Kasumi-1 (cell line): ENCODE data around the gene ZNF528.

ENCODE experiments used
- DNase-seq, 2 experiments: peaks; one replicate each; lab custom pipeline; 2025; lab: John Stamatoyannopoulos, UW

The ZNF528 gene

GRCh38 chr19:52397310-52398080 lies at the start of gene ZNF528:
ZNF528 (plus strand) TSS chr19:52397849; CDS start chr19:52402014, 4,165 bp downstream.
- no peak for DNase-seq

DNA sequence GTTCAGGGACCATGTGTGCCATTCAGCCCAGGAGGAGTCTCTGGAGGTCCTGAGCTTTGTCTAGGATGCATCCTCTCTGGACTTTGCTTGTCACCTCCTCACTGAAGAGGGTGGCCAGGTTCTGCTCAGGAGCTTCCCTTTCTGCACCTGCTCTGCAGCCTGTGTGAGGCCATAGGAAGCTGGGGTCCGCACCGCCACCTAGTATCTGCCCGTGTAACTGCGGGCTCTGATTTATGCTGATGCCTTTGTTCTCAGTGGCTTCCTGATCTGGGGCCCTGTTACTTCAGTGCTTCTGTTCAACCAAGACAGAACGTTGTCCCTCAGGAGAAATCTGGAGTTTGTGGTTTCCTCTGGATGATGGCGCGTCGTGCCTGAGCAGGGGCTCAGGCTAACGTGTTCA lies 46.1 kb upstream of the ZNF528 start:
- DNase-seq: no peak

- no peak for DNase-seq
Measured at GRCh38 chr19:52366414-52366824, 31.2 kb upstream of the ZNF528 start.

GRCh38 chr19:52369559-52370340 lies 27.9 kb upstream of the ZNF528 start, which contains the start of gene ZNF880:
ZNF880 (plus strand) TSS chr19:52369923; CDS start chr19:52369966, 43 bp downstream.
- DNase-seq: no peak

DNA sequence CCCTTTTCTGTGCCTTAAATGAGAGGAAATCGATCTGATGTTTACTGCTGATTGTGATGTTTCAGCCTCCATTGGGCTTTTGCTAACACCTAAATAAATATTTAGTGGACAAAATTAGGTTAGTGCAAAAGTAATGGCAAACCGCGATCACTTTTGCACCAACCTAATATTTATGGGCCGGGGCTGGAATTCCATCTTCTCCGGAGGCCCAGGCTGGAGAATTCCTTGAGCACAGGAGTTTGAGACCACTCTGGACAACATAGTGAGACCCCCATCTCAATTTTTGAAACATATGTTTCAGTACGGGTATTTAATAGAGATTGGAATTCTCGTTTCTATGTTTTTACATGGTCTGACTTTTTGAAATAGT lies 27.3 kb upstream of the ZNF528 start:
- no peak for DNase-seq

DNA sequence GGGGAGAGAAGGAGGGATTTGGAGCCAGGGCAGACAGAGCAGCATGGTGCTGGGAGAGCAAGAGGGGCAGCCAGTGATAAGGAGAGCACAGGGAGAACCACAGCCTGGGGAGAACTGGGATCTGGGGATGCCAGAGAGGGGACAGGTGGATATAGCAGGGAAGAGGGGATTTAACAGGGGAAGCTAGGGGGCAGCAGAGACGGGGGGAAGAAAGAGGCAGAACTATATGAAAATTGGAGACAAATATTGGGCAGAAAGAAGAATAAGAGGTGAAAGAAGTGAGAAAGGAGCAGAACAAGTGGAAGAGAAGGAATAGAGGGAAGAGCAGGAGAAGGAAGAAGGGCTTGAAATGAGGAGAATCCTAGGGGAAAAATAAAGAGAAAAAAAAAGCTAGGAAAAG lies 6.5 kb upstream of the ZNF528 start:
- no peak for DNase-seq

DNA sequence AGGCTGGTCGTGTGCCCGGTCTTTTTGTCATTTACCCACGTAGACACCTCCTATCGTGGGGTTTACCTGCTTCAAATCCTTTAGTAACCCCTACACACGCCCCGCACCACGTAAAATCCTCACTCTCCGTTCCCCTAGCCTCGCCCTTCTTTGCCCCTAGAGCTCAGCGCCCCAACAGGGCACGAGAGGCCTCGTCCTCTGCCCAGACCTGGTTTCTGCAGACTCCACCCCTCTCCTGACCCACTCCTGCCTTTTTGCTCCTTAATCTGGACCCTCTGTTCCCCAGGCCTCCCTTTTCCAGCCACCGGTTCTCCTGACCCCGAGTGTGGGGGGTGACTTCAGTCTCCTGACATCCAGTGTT lies 412 bp downstream of the ZNF528 start:
- DNase-seq: no peak

GRCh38 chr19:52410276-52410675 lies 12.6 kb downstream of the ZNF528 start:
- no peak for DNase-seq

DNA sequence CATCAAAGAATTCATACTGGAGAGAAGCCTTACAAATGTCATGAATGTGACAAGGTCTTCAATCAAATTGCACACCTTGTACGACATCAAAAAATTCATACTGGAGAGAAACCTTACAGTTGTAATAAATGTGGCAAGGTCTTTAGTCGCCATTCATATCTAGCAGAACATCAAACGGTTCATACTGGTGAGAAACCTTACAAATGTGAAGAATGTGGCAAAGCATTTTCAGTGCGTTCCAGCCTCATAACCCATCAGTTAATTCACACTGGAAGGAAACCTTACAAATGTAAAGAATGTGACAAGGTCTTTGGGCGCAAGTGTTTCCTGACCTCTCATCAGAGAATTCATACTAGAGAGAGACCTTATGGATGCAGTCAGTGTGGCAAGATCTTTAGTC lies 18.1 kb downstream of the ZNF528 start:
- no peak for DNase-seq

GRCh38 chr19:52428937-52429336 lies 31.3 kb downstream of the ZNF528 start, which contains the start of gene ZNF534:
ZNF534 (plus strand) TSS chr19:52429148; CDS start chr19:52431475, 2,327 bp downstream.
- no peak for DNase-seq

DNA sequence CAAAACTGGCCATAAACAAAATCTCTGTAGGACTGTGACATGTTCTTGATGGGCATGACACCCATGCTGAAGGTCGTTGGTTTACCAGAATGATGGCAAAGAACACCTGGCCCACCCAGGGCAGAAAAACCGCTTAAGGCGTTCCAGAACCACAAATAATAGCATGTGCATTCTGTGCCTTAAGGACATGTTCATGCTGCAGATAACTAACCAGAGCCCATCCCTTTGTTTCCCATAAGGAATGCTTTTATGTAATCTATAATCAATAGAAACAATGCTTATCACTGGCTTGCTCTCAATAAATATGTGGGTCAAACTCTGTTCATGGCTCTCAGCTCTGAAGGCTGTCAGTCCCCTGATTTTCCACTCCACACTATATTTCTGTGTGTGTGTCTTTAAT lies 44.5 kb downstream of the ZNF528 start:
- DNase-seq: no peak

DNA sequence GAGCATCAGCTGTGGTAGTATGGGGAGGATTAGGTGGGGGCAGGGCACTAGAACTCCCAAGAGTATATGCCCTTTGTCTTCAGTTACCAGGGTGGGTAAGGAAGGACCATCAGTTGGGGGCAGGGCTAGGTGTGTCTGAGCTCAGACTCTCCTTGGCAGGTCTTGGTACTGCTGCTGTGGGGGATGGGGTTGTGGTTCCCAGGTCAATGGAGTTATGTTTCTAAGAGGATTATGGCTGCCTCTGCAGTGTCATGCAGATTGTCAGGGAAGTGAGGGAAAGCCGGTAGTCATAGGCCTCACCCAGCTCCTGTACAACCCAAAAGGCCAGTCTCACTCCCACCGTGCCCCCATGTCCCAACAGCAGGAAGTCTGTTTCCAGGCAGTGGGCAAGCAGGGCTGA lies 46.9 kb downstream of the ZNF528 start:
- DNase-seq: no peak

DNA sequence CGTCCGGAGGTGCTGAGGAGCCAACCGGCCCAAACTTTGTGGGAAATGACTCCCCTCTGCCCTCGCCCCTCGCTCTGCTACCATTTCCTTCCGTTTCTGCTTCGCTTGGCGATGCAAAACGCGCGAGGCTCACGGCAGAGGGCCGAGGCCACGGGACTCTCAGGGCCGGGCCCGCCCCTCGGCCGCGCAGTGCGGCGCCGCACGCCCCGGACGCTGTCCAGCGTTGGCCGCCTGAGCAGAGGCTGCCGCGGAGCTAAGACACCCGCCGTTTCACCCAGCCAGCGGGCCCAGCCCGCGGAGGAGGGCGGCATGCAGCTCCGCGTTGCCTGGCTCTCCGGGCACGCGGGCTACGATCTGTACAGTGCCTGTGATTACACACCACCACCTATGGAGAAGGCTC lies 53.6 kb downstream of the ZNF528 start:
- no peak for DNase-seq

- no peak for DNase-seq
Measured at GRCh38 chr19:52453324-52454094, 55.9 kb downstream of the ZNF528 start, which contains the start of gene ZNF578. ZNF578 (plus strand) TSS chr19:52453553; CDS start chr19:52501846, 48,293 bp downstream.

DNA sequence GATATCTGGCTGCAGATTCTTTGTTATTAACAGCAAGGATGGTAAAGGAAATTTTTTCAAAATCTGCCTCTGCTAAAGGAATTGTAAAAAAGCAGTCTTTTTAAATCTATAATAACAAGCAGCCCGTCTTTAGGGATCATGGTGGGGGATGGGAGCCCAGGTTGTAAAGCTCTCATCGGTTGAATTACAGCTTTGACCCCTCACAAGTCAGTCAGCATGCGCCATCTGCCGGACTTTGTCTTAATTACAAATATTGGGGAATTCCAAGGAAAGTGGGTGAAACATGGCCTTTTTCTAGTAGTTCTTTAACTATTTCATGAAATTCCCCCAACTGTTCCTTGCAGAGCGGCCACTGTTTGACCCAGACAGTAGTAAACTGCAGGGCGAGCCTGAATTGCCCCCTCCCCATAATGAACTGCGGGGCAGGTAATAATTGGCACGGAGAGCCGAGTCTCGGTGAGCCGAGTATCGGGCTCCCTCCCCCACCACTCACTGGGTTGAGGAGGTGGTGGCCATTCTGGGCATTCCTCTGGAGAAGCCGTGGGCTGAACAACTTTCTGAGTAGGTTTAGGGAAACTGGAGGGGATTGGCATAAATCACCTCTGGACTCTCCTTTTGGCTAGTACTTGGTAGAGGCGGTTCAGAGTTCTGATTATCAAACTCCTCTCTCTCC lies 67.3 kb downstream of the ZNF528 start:
- no peak for DNase-seq
